ENCODE measurements around the gene TMEM86A. TPM values are rescaled to one million over a fixed set of nuclear protein-coding genes. Genes with fewer than 3 reads are reported as not detected.
"Not testable (repeated sequence)": the region's sequence is repeated elsewhere in the genome, so short reads cannot be mapped to it uniquely, and the experiment has no call there.

Gene TMEM86A
- total and polyA plus RNA-seq, 7 donors, result 0.76 to 3.9 (median 2.4) TPM

- Histone ChIP-seq H3K36me3 (ENCODE audit: insufficient read depth in 1 of 2, low read depth in 1 of 2) (no peaks in the 10 kb centered on the region), H3K9me3 (peaks cover 1% of the 10 kb centered on the region), H3K4me3 (no peak overlapping the region), H3K4me1 (no peaks in the 10 kb centered on the region), H3K27ac (no peak overlapping the region), H3K27me3 (ENCODE audit: insufficient read depth in 3 of 3, low read length in 2 of 3) (no peaks in the 10 kb centered on the region)
- TF ChIP-seq, protein P1, sequence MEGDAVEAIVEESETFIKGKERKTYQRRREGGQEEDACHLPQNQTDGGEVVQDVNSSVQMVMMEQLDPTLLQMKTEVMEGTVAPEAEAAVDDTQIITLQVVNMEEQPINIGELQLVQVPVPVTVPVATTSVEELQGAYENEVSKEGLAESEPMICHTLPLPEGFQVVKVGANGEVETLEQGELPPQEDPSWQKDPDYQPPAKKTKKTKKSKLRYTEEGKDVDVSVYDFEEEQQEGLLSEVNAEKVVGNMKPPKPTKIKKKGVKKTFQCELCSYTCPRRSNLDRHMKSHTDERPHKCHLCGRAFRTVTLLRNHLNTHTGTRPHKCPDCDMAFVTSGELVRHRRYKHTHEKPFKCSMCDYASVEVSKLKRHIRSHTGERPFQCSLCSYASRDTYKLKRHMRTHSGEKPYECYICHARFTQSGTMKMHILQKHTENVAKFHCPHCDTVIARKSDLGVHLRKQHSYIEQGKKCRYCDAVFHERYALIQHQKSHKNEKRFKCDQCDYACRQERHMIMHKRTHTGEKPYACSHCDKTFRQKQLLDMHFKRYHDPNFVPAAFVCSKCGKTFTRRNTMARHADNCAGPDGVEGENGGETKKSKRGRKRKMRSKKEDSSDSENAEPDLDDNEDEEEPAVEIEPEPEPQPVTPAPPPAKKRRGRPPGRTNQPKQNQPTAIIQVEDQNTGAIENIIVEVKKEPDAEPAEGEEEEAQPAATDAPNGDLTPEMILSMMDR (IDR thresholded peaks at IDR 0.05), result no peak
- WGBS, 3 donors, result 59 to 77% (median 61%) methylated on average over 4 of the region's 4 CpGs
- DNase-seq, result no peak
- intact Hi-C loops (cut with DNase I), result no loop called here
- no peak for ATAC-seq
Observed at GRCh38 chr11:18676803-18677202, 21.8 kb upstream of the TMEM86A start.

GRCh38 chr11:18677560-18677959 is 21.0 kb upstream of the TMEM86A start:
- Histone ChIP-seq H3K9me3 (no peaks in the 10 kb centered on the region), H3K4me1 (no peaks in the 10 kb centered on the region), H3K36me3 (ENCODE audit: insufficient read depth in 1 of 2, low read depth in 1 of 2) (no peaks in the 10 kb centered on the region), H3K4me3 (no peak overlapping the region), H3K27me3 (ENCODE audit: insufficient read depth in 3 of 3, low read length in 2 of 3) (no peaks in the 10 kb centered on the region), H3K27ac (no peak overlapping the region)
- WGBS, 3 donors, result 87 to 91% (median 89%) methylated on average over 3 of the region's 3 CpGs
- DNase-seq, result no peak
- intact Hi-C loops (cut with DNase I), result no loop called here
- TF ChIP-seq, protein P1 (IDR thresholded peaks at IDR 0.05), result no peak
- no peak for ATAC-seq

DNA sequence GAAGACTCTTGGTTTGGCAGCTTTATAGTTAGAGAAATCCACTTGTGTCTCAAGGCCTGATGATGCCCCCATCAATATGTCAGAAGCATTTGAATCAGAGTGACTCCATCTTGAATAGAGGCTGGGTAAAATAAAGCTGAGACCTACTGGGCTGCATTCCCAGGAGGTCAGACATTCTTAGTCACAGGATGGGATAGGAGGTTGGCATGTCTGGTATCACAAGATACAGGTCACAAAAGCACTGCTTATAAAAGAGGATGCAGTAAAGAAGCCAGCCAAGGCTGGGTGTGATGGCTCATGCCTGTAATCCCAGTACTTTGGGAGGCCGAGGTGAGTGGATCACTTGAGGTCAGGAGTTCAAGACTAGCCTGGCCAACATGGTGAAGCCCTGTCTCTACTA is 16.6 kb upstream of the TMEM86A start:
- intact Hi-C loops (cut with DNase I); DNase-seq; H3K4me3 ChIP-seq; H3K27me3 ChIP-seq (ENCODE audit: insufficient read depth in 3 of 3, low read length in 2 of 3); H3K27ac ChIP-seq; ATAC-seq; H3K9me3 ChIP-seq; H3K4me1 ChIP-seq; H3K36me3 ChIP-seq (ENCODE audit: insufficient read depth in 1 of 2, low read depth in 1 of 2): not testable (repeated sequence)
- WGBS, 3 donors, result 58 to 64% (median 61%) methylated on average over 1 of the region's 1 CpG

- Histone ChIP-seq H3K36me3 (ENCODE audit: insufficient read depth in 1 of 2, low read depth in 1 of 2) (no peaks in the 10 kb centered on the region), H3K4me1 (no peaks in the 10 kb centered on the region), H3K4me3 (no peak overlapping the region), H3K9me3 (no peaks in the 10 kb centered on the region), H3K27ac (no peak overlapping the region), H3K27me3 (ENCODE audit: insufficient read depth in 3 of 3, low read length in 2 of 3) (no peaks in the 10 kb centered on the region)
- ATAC-seq (no peak), DNase-seq (no peak)
- TF ChIP-seq, protein P1 (IDR thresholded peaks at IDR 0.05), result no peak
- WGBS, 3 donors, result 89 to 95% (median 93%) methylated on average over 3 of the region's 3 CpGs
- intact Hi-C loops (cut with DNase I), result no loop called here
Observed at GRCh38 chr11:18682466-18682865, 16.1 kb upstream of the TMEM86A start.

GRCh38 chr11:18684267-18684666 is 14.3 kb upstream of the TMEM86A start:
- H3K27ac ChIP-seq, result no peak overlapping the region
- intact Hi-C loops (cut with DNase I), result no loop called here
- DNase-seq (no peak), ATAC-seq (no peak)
- H3K4me3 ChIP-seq, result no peak overlapping the region
- WGBS, 3 donors, result 86 to 100% (median 91%) methylated on average over 1 of the region's 1 CpG
- H3K36me3 ChIP-seq (ENCODE audit: insufficient read depth in 1 of 2, low read depth in 1 of 2), result no peaks in the 10 kb centered on the region
- H3K27me3 ChIP-seq (ENCODE audit: insufficient read depth in 3 of 3, low read length in 2 of 3), result no peaks in the 10 kb centered on the region
- H3K9me3 ChIP-seq, result no peaks in the 10 kb centered on the region
- no peaks in the 10 kb centered on the region for H3K4me1 ChIP-seq
- TF ChIP-seq, protein P1 (IDR thresholded peaks at IDR 0.05), result no peak

DNA sequence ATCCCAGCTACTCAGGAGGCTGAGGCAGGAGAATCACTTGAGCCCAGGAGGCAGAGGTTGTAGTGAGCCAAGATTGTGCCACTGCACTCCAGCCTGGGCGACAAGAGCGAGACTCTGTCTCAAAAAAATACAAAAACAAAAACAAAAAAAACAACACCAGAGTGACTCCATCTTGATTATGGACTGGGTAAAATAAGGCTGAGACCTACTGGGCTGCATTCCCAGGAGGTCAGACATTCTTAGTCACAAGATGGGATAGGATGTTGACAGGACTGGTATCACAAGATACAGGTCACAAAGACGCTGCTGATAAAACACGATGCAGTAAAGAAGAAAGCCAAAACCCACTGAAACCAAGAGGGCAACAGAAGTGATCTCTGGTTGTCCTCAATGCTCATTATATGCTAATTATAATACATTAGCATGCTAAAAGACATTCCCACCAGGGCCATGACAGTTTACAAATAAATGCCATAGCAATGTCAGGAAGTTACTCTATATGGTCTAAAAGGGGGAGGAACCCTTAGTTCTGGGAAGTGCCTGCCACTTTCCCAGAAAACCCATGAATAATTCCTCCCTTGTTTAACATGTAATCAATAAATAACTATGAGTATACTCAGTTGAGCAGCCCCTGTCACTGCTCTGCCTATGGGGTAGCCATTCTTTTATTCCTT is 7.0 kb upstream of the TMEM86A start:
- ATAC-seq; H3K27ac ChIP-seq; intact Hi-C loops (cut with DNase I); H3K4me1 ChIP-seq; H3K4me3 ChIP-seq; H3K9me3 ChIP-seq; H3K27me3 ChIP-seq (ENCODE audit: insufficient read depth in 3 of 3, low read length in 2 of 3); DNase-seq; H3K36me3 ChIP-seq (ENCODE audit: insufficient read depth in 1 of 2, low read depth in 1 of 2): not testable (repeated sequence)
- 78 to 87% (median 78%) methylated on average over 4 of the region's 4 CpGs for WGBS, 3 donors

All from psoas muscle (tissue), 8 donors.